ENCODE data around the gene TRMT44. TPM values are rescaled to one million over a fixed set of nuclear protein-coding genes. Genes with fewer than 3 reads are reported as not detected.

TRMT44 gene
- total and polyA plus RNA-seq, 4 experiments from 2014 or later = 4.3 to 33.0 (median 20.6) TPM

- Mint-ChIP-seq H3K36me3 (peaks cover 29 to 45% of the 10 kb centered on the region in 2 donors), H3K27ac (peak overlapping the region in 3 of 7 donors; percentile 23 to 68 (median 63)), H3K4me3 (no peak overlapping the region), H3K9me3 (no peaks in the 10 kb centered on the region), H3K4me1 (peaks cover 0 to 4% (median 2%) of the 10 kb centered on the region in 4 donors), H3K27me3 (no peaks in the 10 kb centered on the region)
- no peaks in the 10 kb centered on the region for H3K27me3 ChIP-seq (ENCODE audit: insufficient read depth, low read length)
- no peaks in the 10 kb centered on the region for H3K4me1 ChIP-seq (ENCODE audit: insufficient read depth, low read length)
- peaks cover 22% of the 10 kb centered on the region for H3K36me3 ChIP-seq (ENCODE audit: insufficient read depth, low read length)
- intact Hi-C loops (cut with micrococcal nuclease) = no loop called here
- no peaks in the 10 kb centered on the region for H3K9me3 ChIP-seq (ENCODE audit: control insufficient read depth in 1 of 2, low read length in 2 of 2)
- ChIA-PET POLR2A (ENCODE audit: partially characterized antibody) (interaction anchor here (0.6 kb wide), 1 partner anchor 1366 kb away, joined by 3 read pairs; no protein-coding TSS in a partner anchor), CTCF (ENCODE audit: partially characterized antibody) (interaction anchor here (0.9 to 2.0 kb wide), 5 partner anchors 9 to 227 kb away, joined by 3 to 6 read pairs (median 5); partner anchors contain the start of genes ACOX3 and TRMT44)
- no peak overlapping the region for H3K27ac ChIP-seq (ENCODE audit: low read depth, low read length)
- DNase-seq = peak; percentile 23 to 46 (median 35)
- H3K4me3 ChIP-seq (ENCODE audit: low read length in 2 of 2) = no peak overlapping the region
Observed at GRCh38 chr4:8468746-8469535, 28.4 kb downstream of the TRMT44 start.

- intact Hi-C loops (cut with micrococcal nuclease) = no loop called here
- H3K4me3 Mint-ChIP-seq = no peak overlapping the region
- H3K4me1 Mint-ChIP-seq = peaks cover 0 to 4% (median 2%) of the 10 kb centered on the region in 4 donors
- no peak overlapping the region for H3K27ac ChIP-seq (ENCODE audit: low read depth, low read length)
- ChIA-PET CTCF (ENCODE audit: partially characterized antibody) (interaction anchor here (0.9 kb wide), 1 partner anchor 29 kb away, joined by 3 read pairs; the partner anchor contains the start of genes ACOX3 and TRMT44), POLR2A (ENCODE audit: partially characterized antibody) (no interaction called here)
- H3K27ac Mint-ChIP-seq = peak overlapping the region in 1 of 7 donors; percentile 68
- H3K9me3 Mint-ChIP-seq = no peaks in the 10 kb centered on the region
- no peak overlapping the region for H3K4me3 ChIP-seq (ENCODE audit: low read length in 2 of 2)
- no peaks in the 10 kb centered on the region for H3K27me3 ChIP-seq (ENCODE audit: insufficient read depth, low read length)
- H3K36me3 Mint-ChIP-seq = peaks cover 29 to 40% of the 10 kb centered on the region in 2 donors
- no peaks in the 10 kb centered on the region for H3K9me3 ChIP-seq (ENCODE audit: control insufficient read depth in 1 of 2, low read length in 2 of 2)
- no peak for DNase-seq
- H3K4me1 ChIP-seq (ENCODE audit: insufficient read depth, low read length) = no peaks in the 10 kb centered on the region
- H3K36me3 ChIP-seq (ENCODE audit: insufficient read depth, low read length) = peaks cover 22% of the 10 kb centered on the region
- H3K27me3 Mint-ChIP-seq = no peaks in the 10 kb centered on the region
Observed at GRCh38 chr4:8469550-8469949, 29.0 kb downstream of the TRMT44 start.

- H3K36me3 Mint-ChIP-seq = peaks cover 24 to 34% of the 10 kb centered on the region in 2 donors
Observed at GRCh38 chr4:8470451-8471024, 30.0 kb downstream of the TRMT44 start.

GRCh38 chr4:8471211-8471875 is 30.8 kb downstream of the TRMT44 start:
- POLR2A ChIA-PET (ENCODE audit: partially characterized antibody) = no interaction called here
- no peak overlapping the region for H3K27ac ChIP-seq (ENCODE audit: low read depth, low read length)
- peaks cover 14% of the 10 kb centered on the region for H3K36me3 ChIP-seq (ENCODE audit: insufficient read depth, low read length)
- DNase-seq = no peak
- intact Hi-C loops (cut with micrococcal nuclease) = no loop called here
- no peaks in the 10 kb centered on the region for H3K9me3 ChIP-seq (ENCODE audit: control insufficient read depth in 1 of 2, low read length in 2 of 2)
- Mint-ChIP-seq H3K4me3 (no peak overlapping the region), H3K4me1 (peaks cover 0 to 4% (median 2%) of the 10 kb centered on the region in 4 donors), H3K27me3 (no peaks in the 10 kb centered on the region), H3K36me3 (peaks cover 30 to 38% of the 10 kb centered on the region in 2 donors), H3K27ac (no peak overlapping the region), H3K9me3 (no peaks in the 10 kb centered on the region)
- no peaks in the 10 kb centered on the region for H3K27me3 ChIP-seq (ENCODE audit: insufficient read depth, low read length)
- CTCF ChIA-PET (ENCODE audit: partially characterized antibody) = no interaction called here
- no peaks in the 10 kb centered on the region for H3K4me1 ChIP-seq (ENCODE audit: insufficient read depth, low read length)
- no peak overlapping the region for H3K4me3 ChIP-seq (ENCODE audit: low read length in 2 of 2)

More at GRCh38 chr4:8470451-8471024, 30.0 kb downstream of the TRMT44 start:
- ChIA-PET POLR2A (ENCODE audit: partially characterized antibody) (no interaction called here), CTCF (ENCODE audit: partially characterized antibody) (no interaction called here)
- Histone ChIP-seq H3K9me3 (ENCODE audit: control insufficient read depth in 1 of 2, low read length in 2 of 2) (no peaks in the 10 kb centered on the region), H3K4me1 (ENCODE audit: insufficient read depth, low read length) (no peaks in the 10 kb centered on the region), H3K27ac (ENCODE audit: low read depth, low read length) (no peak overlapping the region), H3K36me3 (ENCODE audit: insufficient read depth, low read length) (peaks cover 17% of the 10 kb centered on the region), H3K4me3 (ENCODE audit: low read length in 2 of 2) (no peak overlapping the region), H3K27me3 (ENCODE audit: insufficient read depth, low read length) (no peaks in the 10 kb centered on the region)
- no peak for DNase-seq
- no peaks in the 10 kb centered on the region for H3K9me3 Mint-ChIP-seq
- H3K4me3 Mint-ChIP-seq = no peak overlapping the region
- H3K27ac Mint-ChIP-seq = peak overlapping the region in 1 of 7 donors; percentile 70
- intact Hi-C loops (cut with micrococcal nuclease) = no loop called here
- H3K4me1 Mint-ChIP-seq = peaks cover 0 to 4% (median 2%) of the 10 kb centered on the region in 4 donors
- H3K27me3 Mint-ChIP-seq = no peaks in the 10 kb centered on the region

- peaks cover 0 to 4% (median 2%) of the 10 kb centered on the region in 4 donors for H3K4me1 Mint-ChIP-seq
- no peaks in the 10 kb centered on the region for H3K9me3 Mint-ChIP-seq
- DNase-seq = no peak
- H3K27ac Mint-ChIP-seq = peak overlapping the region in 2 of 7 donors; percentile 45 to 49
- H3K27me3 Mint-ChIP-seq = no peaks in the 10 kb centered on the region
- Histone ChIP-seq H3K36me3 (ENCODE audit: insufficient read depth, low read length) (peaks cover 14% of the 10 kb centered on the region), H3K9me3 (ENCODE audit: control insufficient read depth in 1 of 2, low read length in 2 of 2) (no peaks in the 10 kb centered on the region), H3K4me1 (ENCODE audit: insufficient read depth, low read length) (no peaks in the 10 kb centered on the region), H3K4me3 (ENCODE audit: low read length in 2 of 2) (no peak overlapping the region), H3K27ac (ENCODE audit: low read depth, low read length) (no peak overlapping the region), H3K27me3 (ENCODE audit: insufficient read depth, low read length) (no peaks in the 10 kb centered on the region)
- H3K36me3 Mint-ChIP-seq = peaks cover 29 to 37% of the 10 kb centered on the region in 2 donors
- POLR2A ChIA-PET (ENCODE audit: partially characterized antibody) = no interaction called here
- CTCF ChIA-PET (ENCODE audit: partially characterized antibody) = no interaction called here
- intact Hi-C loops (cut with micrococcal nuclease) = no loop called here
- no peak overlapping the region for H3K4me3 Mint-ChIP-seq
Observed at GRCh38 chr4:8472158-8472688, 31.6 kb downstream of the TRMT44 start.

GRCh38 chr4:8472689-8473197 is 32.2 kb downstream of the TRMT44 start:
- intact Hi-C loops (cut with micrococcal nuclease) = no loop called here
- CTCF ChIA-PET (ENCODE audit: partially characterized antibody) = no interaction called here
- POLR2A ChIA-PET (ENCODE audit: partially characterized antibody) = no interaction called here
- Mint-ChIP-seq H3K9me3 (no peaks in the 10 kb centered on the region), H3K4me3 (no peak overlapping the region), H3K27ac (peak overlapping the region in 1 of 7 donors; percentile 49), H3K27me3 (no peaks in the 10 kb centered on the region), H3K4me1 (peaks cover 0 to 4% (median 2%) of the 10 kb centered on the region in 4 donors), H3K36me3 (peaks cover 29 to 34% of the 10 kb centered on the region in 2 donors)
- peaks cover 13% of the 10 kb centered on the region for H3K36me3 ChIP-seq (ENCODE audit: insufficient read depth, low read length)
- H3K9me3 ChIP-seq (ENCODE audit: control insufficient read depth in 1 of 2, low read length in 2 of 2) = no peaks in the 10 kb centered on the region
- H3K27ac ChIP-seq (ENCODE audit: low read depth, low read length) = no peak overlapping the region
- H3K4me1 ChIP-seq (ENCODE audit: insufficient read depth, low read length) = no peaks in the 10 kb centered on the region
- H3K27me3 ChIP-seq (ENCODE audit: insufficient read depth, low read length) = no peaks in the 10 kb centered on the region
- no peak for DNase-seq
- no peak overlapping the region for H3K4me3 ChIP-seq (ENCODE audit: low read length in 2 of 2)

Data from CD4-positive, alpha-beta memory T cell (primary cell).